Endodermal cell (in vitro differentiated cells): ENCODE data around the gene IL1RN. TPM values are rescaled to one million over a fixed set of nuclear protein-coding genes. Genes with fewer than 3 reads are reported as not detected.
A peak's percentile ranks its signal among the peaks of the same experiment; 100 is the strongest.

Experiments
- DNase-seq: peaks from one replicate; pipeline ENCODE4 v3.0.0-alpha.2; 2017
- H3K27ac ChIP-seq: 2 replicates; pipeline ENCODE4 v1.5.1; 2013; ENCODE audit warnings: mild to moderate bottlenecking, low read depth, low read length, moderate library complexity
- H3K27me3 ChIP-seq: 2 replicates; pipeline ENCODE4 v1.6.1; 2013; ENCODE audit warnings: mild to moderate bottlenecking, low read length, moderate library complexity; ENCODE audit not compliant: insufficient read depth, control insufficient read depth, poor library complexity, severe bottlenecking
- H3K36me3 ChIP-seq: 2 replicates; pipeline ENCODE4 v1.7.0; 2013; ENCODE audit warnings: mild to moderate bottlenecking, low read length, moderate library complexity; ENCODE audit not compliant: control insufficient read depth, insufficient read depth
- H3K4me1 ChIP-seq: one replicate; pipeline ENCODE4 v1.7.0; 2013; ENCODE audit warnings: low read length; ENCODE audit not compliant: control insufficient read depth, insufficient read depth
- H3K4me3 ChIP-seq: 2 replicates; pipeline ENCODE4 v1.5.1; 2013; ENCODE audit warnings: mild to moderate bottlenecking, low read length, moderate library complexity
- H3K9ac ChIP-seq: 2 replicates; pipeline ENCODE4 v1.6.1; 2013; ENCODE audit warnings: mild to moderate bottlenecking, low read length, moderate library complexity; ENCODE audit not compliant: poor library complexity, severe bottlenecking; ENCODE audit errors: extremely low read depth
- H3K9me3 ChIP-seq: 2 replicates; pipeline ENCODE4 v1.6.1; 2013; ENCODE audit warnings: mild to moderate bottlenecking, low read length, moderate library complexity; ENCODE audit not compliant: control insufficient read depth
- H3K27ac Mint-ChIP-seq: 2 replicates; pipeline ENCODE4 v1.8.0; 2020; ENCODE audit warnings: mixed read lengths
- H3K27me3 Mint-ChIP-seq: 2 replicates; pipeline ENCODE4 v1.8.0; 2021; ENCODE audit warnings: mild to moderate bottlenecking, mixed read lengths; ENCODE audit not compliant: insufficient read depth
- H3K36me3 Mint-ChIP-seq: 2 replicates; pipeline ENCODE4 v1.8.0; 2020; ENCODE audit warnings: low read depth, mixed read lengths
- H3K4me1 Mint-ChIP-seq: 2 replicates; pipeline ENCODE4 v1.8.0; 2020; ENCODE audit warnings: mixed read lengths
- H3K4me3 Mint-ChIP-seq: 2 replicates; pipeline ENCODE4 v1.8.0; 2020; ENCODE audit warnings: mild to moderate bottlenecking, moderate library complexity, mixed read lengths
- H3K9me3 Mint-ChIP-seq: 2 replicates; pipeline ENCODE4 v1.8.0; 2020; ENCODE audit warnings: mild to moderate bottlenecking, mixed read lengths
- CTCF ChIP-seq: fragments of 200-600 bp; sonication (generic); conservative IDR thresholded peaks from 2 replicates; pipeline ENCODE4 v1.5.0; 2021; ENCODE audit warnings: antibody characterized with exemption, mild to moderate bottlenecking
- WGBS, 2 experiments: methylation state at CpG; one replicate each; pipeline versions ENCODE4 v1.1.5 to v1.1.7; 2013; ENCODE audit warnings: missing lambda C conversion rate in 2 of 2, mixed read lengths in 1 of 2; ENCODE audit not compliant: insufficient coverage in 1 of 2, insufficient read length in 1 of 2; 5-methylcytosine and 5-hydroxymethylcytosine counted together
- total RNA-seq, 2 donors: library from RNA; stranded (reverse); fragmentation: NEBNext Ultra II Directional in 1 of 2; extraction: Animal tissue kit (Norgen Biotek cat#: 25700) in 1 of 2; gene quantifications; 2 replicates in 1 of 2; 3 replicates in 1 of 2; pipeline ENCODE4 v1.2.1, GENCODE V29; 2021

Gene IL1RN
- total RNA-seq, 2 donors from 2014 or later = not detected

- H3K9me3 Mint-ChIP-seq = no peaks in the 10 kb centered on the region
- no peak overlapping the region for H3K4me3 Mint-ChIP-seq
- no peak overlapping the region for H3K27ac Mint-ChIP-seq
- Histone ChIP-seq H3K4me1 (no peaks in the 10 kb centered on the region), H3K4me3 (no peak overlapping the region), H3K27ac (no peak overlapping the region), H3K9me3 (no peaks in the 10 kb centered on the region), H3K36me3 (no peaks in the 10 kb centered on the region), H3K27me3 (peaks cover 30% of the 10 kb centered on the region), H3K9ac (no peak overlapping the region)
- H3K27me3 Mint-ChIP-seq = peaks cover 33% of the 10 kb centered on the region
- H3K4me1 Mint-ChIP-seq = no peaks in the 10 kb centered on the region
- no peaks in the 10 kb centered on the region for H3K36me3 Mint-ChIP-seq
- WGBS, 2 experiments = 83 to 87% methylated on average over 1 to 4 of the region's 4 CpGs
- TF ChIP-seq CTCF = no peak
- DNase-seq = no peak
Observed at GRCh38 chr2:113079131-113079530, 48.3 kb upstream of the IL1RN start.

GRCh38 chr2:113080134-113080533 lies 47.3 kb upstream of the IL1RN start:
- TF ChIP-seq CTCF = peak; percentile 88
- H3K27me3 ChIP-seq = peaks cover 36% of the 10 kb centered on the region
- no peak overlapping the region for H3K4me3 Mint-ChIP-seq
- no peak overlapping the region for H3K27ac Mint-ChIP-seq
- 0 to 45% methylated on average over 2 to 9 of the region's 9 CpGs for WGBS, 2 experiments
- H3K27ac ChIP-seq = no peak overlapping the region
- no peaks in the 10 kb centered on the region for H3K4me1 Mint-ChIP-seq
- H3K9me3 ChIP-seq = no peaks in the 10 kb centered on the region
- no peak overlapping the region for H3K4me3 ChIP-seq
- no peaks in the 10 kb centered on the region for H3K9me3 Mint-ChIP-seq
- peaks cover 36% of the 10 kb centered on the region for H3K27me3 Mint-ChIP-seq
- no peaks in the 10 kb centered on the region for H3K4me1 ChIP-seq
- peak; percentile 91 for DNase-seq
- H3K36me3 Mint-ChIP-seq = no peaks in the 10 kb centered on the region
- no peak overlapping the region for H3K9ac ChIP-seq
- no peaks in the 10 kb centered on the region for H3K36me3 ChIP-seq

GRCh38 chr2:113081488-113082210 lies 45.7 kb upstream of the IL1RN start:
- no peaks in the 10 kb centered on the region for H3K4me1 Mint-ChIP-seq
- no peaks in the 10 kb centered on the region for H3K4me1 ChIP-seq
- H3K27me3 Mint-ChIP-seq = peaks cover 37% of the 10 kb centered on the region
- no peak overlapping the region for H3K4me3 ChIP-seq
- no peaks in the 10 kb centered on the region for H3K36me3 Mint-ChIP-seq
- H3K27ac ChIP-seq = no peak overlapping the region
- H3K9me3 Mint-ChIP-seq = no peaks in the 10 kb centered on the region
- no peak overlapping the region for H3K27ac Mint-ChIP-seq
- H3K4me3 Mint-ChIP-seq = no peak overlapping the region
- no peaks in the 10 kb centered on the region for H3K36me3 ChIP-seq
- H3K9ac ChIP-seq = no peak overlapping the region
- H3K27me3 ChIP-seq = peaks cover 44% of the 10 kb centered on the region
- 80 to 93% methylated on average over 2 of the region's 2 CpGs for WGBS, 2 experiments
- H3K9me3 ChIP-seq = no peaks in the 10 kb centered on the region
- no peak for TF ChIP-seq CTCF
- DNase-seq = no peak
